SHP77 treated with DMSO at 0.1 percent for 48 hours (cell line): ENCODE measurements around the gene LBP.
"Not testable (repeated sequence)": the region's sequence is repeated elsewhere in the genome, so short reads cannot be mapped to it uniquely, and the experiment has no call there.

Source experiments
- DNase-seq: peaks from one replicate; lab custom pipeline; 2025; lab: John Stamatoyannopoulos, UW

LBP gene

GRCh38 chr20:38395751-38396395, 49.6 kb downstream of the LBP start:
- not testable (repeated sequence) for DNase-seq

- DNase-seq: no peak
Observed at GRCh38 chr20:38402089-38402488, 55.8 kb downstream of the LBP start.

- DNase-seq: no peak
Observed at GRCh38 chr20:38402816-38403215, 56.5 kb downstream of the LBP start.

- DNase-seq: no peak
Observed at GRCh38 chr20:38404016-38404415, 57.7 kb downstream of the LBP start.

- DNase-seq: no peak
Observed at GRCh38 chr20:38405132-38405531, 58.9 kb downstream of the LBP start.

- DNase-seq: no peak
Observed at GRCh38 chr20:38406476-38406875, 60.2 kb downstream of the LBP start.

- DNase-seq: no peak
Observed at GRCh38 chr20:38407321-38407720, 61.0 kb downstream of the LBP start.

GRCh38 chr20:38407822-38408221, 61.5 kb downstream of the LBP start:
- not testable (repeated sequence) for DNase-seq

GRCh38 chr20:38412877-38413577, 66.7 kb downstream of the LBP start:
- no peak for DNase-seq

- DNase-seq: no peak
Observed at GRCh38 chr20:38414769-38415450, 68.6 kb downstream of the LBP start.

GRCh38 chr20:38418509-38419204, 72.4 kb downstream of the LBP start:
- no peak for DNase-seq

- no peak for DNase-seq
Observed at GRCh38 chr20:38420388-38421085, 74.3 kb downstream of the LBP start.

- DNase-seq: no peak
Observed at GRCh38 chr20:38421915-38422314, 75.6 kb downstream of the LBP start.

- DNase-seq: no peak
Observed at GRCh38 chr20:38423541-38423940, 77.3 kb downstream of the LBP start.

GRCh38 chr20:38424401-38424800, 78.1 kb downstream of the LBP start:
- DNase-seq: no peak

- no peak for DNase-seq
Observed at GRCh38 chr20:38426006-38426897, 80.0 kb downstream of the LBP start.
